Keratinocyte (primary cell): ENCODE results near the gene TTLL6. TPM values are rescaled to one million over a fixed set of nuclear protein-coding genes. Genes with fewer than 3 reads are reported as not detected.

Experiments used
- DNase-seq: peaks from one replicate; pipeline ENCODE4 v3.0.0-alpha.2; 2011; ENCODE audit warnings: low read depth, missing footprints, low spot score
- FAIRE-seq: peaks from 2 replicates; lab custom pipeline; 2011; peaks lifted over from hg19 to GRCh38; lab: Jason Lieb, UNC
- H2AFZ ChIP-seq: 2 replicates; pipeline ENCODE4 v1.6.0; 2012; ENCODE audit warnings: low read length, control low read depth, inconsistent platforms; ENCODE audit not compliant: control insufficient read depth
- H3K27ac ChIP-seq: 2 replicates; pipeline ENCODE4 v1.5.1; 2011; ENCODE audit warnings: low read length; ENCODE audit not compliant: control insufficient read depth, insufficient read depth
- H3K27me3 ChIP-seq: 3 replicates; pipeline ENCODE4 v1.6.0; 2011; ENCODE audit warnings: low read length; ENCODE audit not compliant: control insufficient read depth, insufficient read depth; ENCODE audit errors: extremely low read depth
- H3K36me3 ChIP-seq, 2 experiments: 2 replicates in 1 of 2; 3 replicates in 1 of 2; pipeline ENCODE4 v1.5.1; 2011; ENCODE audit warnings: low read length in 2 of 2, mild to moderate bottlenecking in 1 of 2; ENCODE audit not compliant: control insufficient read depth in 2 of 2, insufficient read depth in 2 of 2; ENCODE audit errors: extremely low read depth in 1 of 2
- H3K4me1 ChIP-seq: 3 replicates; pipeline ENCODE4 v1.5.1; 2011; ENCODE audit warnings: low read length; ENCODE audit not compliant: control insufficient read depth, insufficient read depth; ENCODE audit errors: extremely low read depth
- H3K4me2 ChIP-seq: 3 replicates; pipeline ENCODE4 v1.6.0; 2011; ENCODE audit warnings: low read depth, low read length; ENCODE audit not compliant: control insufficient read depth, insufficient read depth; ENCODE audit errors: extremely low read depth
- H3K4me3 ChIP-seq, 3 experiments: fragments of 200-600 bp in 1 of 3; sonication (generic) in 1 of 3; 2 replicates in 2 of 3; 3 replicates in 1 of 3; pipeline ENCODE4 v1.5.1; 2011 to 2016; ENCODE audit warnings: low read length in 3 of 3, mild to moderate bottlenecking in 3 of 3, control low read depth in 2 of 3, inconsistent platforms in 1 of 3, low read depth in 1 of 3, mixed read lengths in 1 of 3, mixed run types in 1 of 3, moderate library complexity in 1 of 3; ENCODE audit not compliant: control insufficient read depth in 2 of 3, insufficient read depth in 2 of 3; ENCODE audit errors: extremely low read depth in 1 of 3
- H3K79me2 ChIP-seq: 2 replicates; pipeline ENCODE4 v1.6.0; 2012; ENCODE audit warnings: low read length; ENCODE audit not compliant: control insufficient read depth, insufficient read depth
- H3K9ac ChIP-seq: 3 replicates; pipeline ENCODE4 v1.6.0; 2011; ENCODE audit warnings: low read length; ENCODE audit not compliant: control insufficient read depth, insufficient read depth; ENCODE audit errors: extremely low read depth
- H3K9me1 ChIP-seq: 3 replicates; pipeline ENCODE4 v1.6.0; 2011; ENCODE audit warnings: low read length; ENCODE audit not compliant: control insufficient read depth, insufficient read depth; ENCODE audit errors: extremely low read depth
- H3K9me3 ChIP-seq: 2 replicates; pipeline ENCODE4 v1.5.1; 2012; ENCODE audit warnings: low read depth, low read length; ENCODE audit not compliant: control insufficient read depth
- H4K20me1 ChIP-seq: 3 replicates; pipeline ENCODE4 v1.6.0; 2011; ENCODE audit warnings: low read length; ENCODE audit not compliant: control insufficient read depth, insufficient read depth; ENCODE audit errors: extremely low read depth
- EZH2 ChIP-seq: IDR thresholded peaks from one replicate; pipeline ENCODE4 v1.6.1; 2012; ENCODE audit warnings: inconsistent platforms, mild to moderate bottlenecking, low read length, moderate library complexity
- dilution Hi-C: fragments of 300-500 bp; cut with MboI; formaldehyde crosslinking; loops from one replicate; pipeline ENCODE4 v1.7.0; 2020; ENCODE audit warnings: low sequenced_read_pairs; ENCODE audit not compliant: extremely low pct_ligation_motif_present
- polyA plus RNA-seq, 5 experiments: library from polyadenylated mRNA; depleted of rRNA in 3 of 5; stranded (reverse) in 3 of 5; stranded (forward) in 1 of 5; unstranded in 1 of 5; fragments of >200 nt; gene quantifications; 1 replicate in 1 of 5; 2 replicates in 3 of 5; 3 replicates in 1 of 5; pipeline versions ENCODE4 v1.2.1 to v1.2.3, GENCODE V29; 2011 to 2012; ENCODE audit warnings: missing spikeins in 2 of 5, low read depth in 1 of 5, low replicate concordance in 1 of 5
- TF ChIP-seq, protein P1 (sequence below), 3 experiments: IDR thresholded peaks in 1 of 3; conservative IDR thresholded peaks in 1 of 3; optimal IDR thresholded peaks in 1 of 3; 2 replicates in 2 of 3; 3 replicates in 1 of 3; pipeline versions ENCODE3 to v1.5.1; 2011; ENCODE audit warnings: low read length in 3 of 3, mild to moderate bottlenecking in 3 of 3, moderate library complexity in 2 of 3, control low read depth in 1 of 3, inconsistent platforms in 1 of 3; ENCODE audit not compliant: insufficient read depth in 2 of 3; ENCODE audit errors: extremely low read depth in 1 of 3

The TTLL6 gene
- polyA plus RNA-seq, 1 donor (not counting 4 experiments of a cell fraction or from before 2014, with no cell fraction given): not detected

DNA sequence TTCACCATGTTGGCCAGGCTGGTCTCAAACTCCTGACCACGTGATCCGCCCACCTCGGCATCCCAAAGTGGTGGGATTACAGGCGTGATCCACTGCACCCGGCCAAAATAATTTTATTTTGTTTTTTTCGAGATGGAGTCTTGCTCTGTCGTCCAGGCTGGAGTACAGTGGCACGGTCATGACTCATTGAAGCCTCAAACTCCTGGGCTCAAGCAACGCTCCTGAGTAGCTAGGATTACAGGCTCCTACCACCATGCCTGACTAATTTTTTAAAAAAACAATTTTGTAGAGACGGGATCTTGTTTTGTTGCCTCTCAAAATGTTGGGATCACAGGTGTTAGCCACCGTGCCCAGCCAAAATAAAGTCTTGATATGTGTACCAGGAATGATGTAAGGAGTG lies 2.4 kb upstream of the TTLL6 start:
- Histone ChIP-seq H3K4me3 (no peak overlapping the region), H3K9me1 (no peaks in the 10 kb centered on the region), H3K79me2 (no peaks in the 10 kb centered on the region), H3K36me3 (no peaks in the 10 kb centered on the region), H3K9me3 (no peaks in the 10 kb centered on the region), H3K4me1 (peaks cover 9% of the 10 kb centered on the region), H3K27me3 (peaks cover 38% of the 10 kb centered on the region), H3K27ac (no peak overlapping the region), H3K4me2 (no peak overlapping the region), H4K20me1 (no peaks in the 10 kb centered on the region), H2AFZ (no peak overlapping the region), H3K9ac (no peak overlapping the region)
- DNase-seq: no peak
- TF ChIP-seq EZH2: no peak
- TF ChIP-seq, protein P1, sequence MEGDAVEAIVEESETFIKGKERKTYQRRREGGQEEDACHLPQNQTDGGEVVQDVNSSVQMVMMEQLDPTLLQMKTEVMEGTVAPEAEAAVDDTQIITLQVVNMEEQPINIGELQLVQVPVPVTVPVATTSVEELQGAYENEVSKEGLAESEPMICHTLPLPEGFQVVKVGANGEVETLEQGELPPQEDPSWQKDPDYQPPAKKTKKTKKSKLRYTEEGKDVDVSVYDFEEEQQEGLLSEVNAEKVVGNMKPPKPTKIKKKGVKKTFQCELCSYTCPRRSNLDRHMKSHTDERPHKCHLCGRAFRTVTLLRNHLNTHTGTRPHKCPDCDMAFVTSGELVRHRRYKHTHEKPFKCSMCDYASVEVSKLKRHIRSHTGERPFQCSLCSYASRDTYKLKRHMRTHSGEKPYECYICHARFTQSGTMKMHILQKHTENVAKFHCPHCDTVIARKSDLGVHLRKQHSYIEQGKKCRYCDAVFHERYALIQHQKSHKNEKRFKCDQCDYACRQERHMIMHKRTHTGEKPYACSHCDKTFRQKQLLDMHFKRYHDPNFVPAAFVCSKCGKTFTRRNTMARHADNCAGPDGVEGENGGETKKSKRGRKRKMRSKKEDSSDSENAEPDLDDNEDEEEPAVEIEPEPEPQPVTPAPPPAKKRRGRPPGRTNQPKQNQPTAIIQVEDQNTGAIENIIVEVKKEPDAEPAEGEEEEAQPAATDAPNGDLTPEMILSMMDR (optimal IDR thresholded peaks at IDR 0.05 in 1 of 3, IDR thresholded peaks at IDR 0.05 in 1 of 3, conservative IDR thresholded peaks at IDR 0.05 in 1 of 3; ENCODE audit: extremely low read depth in 1 of 3, insufficient read depth in 2 of 3, low read length in 3 of 3): no peak
- dilution Hi-C loops: loop anchor here (10.0 kb wide), 1 partner anchor 65 kb away; no protein-coding TSS in a partner anchor
- no peak for FAIRE-seq

DNA sequence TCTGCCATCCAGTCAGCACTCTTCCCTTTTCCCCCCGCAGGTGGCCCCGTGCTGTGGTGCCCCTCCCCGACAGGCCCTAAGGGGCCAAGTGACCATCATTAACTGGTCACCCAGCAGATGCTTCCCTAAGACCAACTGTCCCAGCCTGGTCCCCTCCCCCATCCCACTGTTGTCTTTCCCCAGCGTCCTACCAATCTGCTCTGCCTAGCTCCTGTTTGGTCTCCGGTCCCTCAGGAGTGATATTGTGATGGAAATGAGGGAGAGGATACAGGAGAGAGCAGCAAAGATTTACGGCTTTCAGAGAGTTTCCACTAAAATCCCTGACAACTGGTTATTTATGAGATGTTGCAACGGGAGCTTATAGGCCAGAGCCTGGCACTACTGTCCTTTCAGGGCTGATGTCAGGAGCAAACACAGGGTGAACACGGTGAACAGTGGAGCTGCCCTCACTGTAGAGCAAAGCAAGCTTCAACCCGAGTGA lies 1.4 kb upstream of the TTLL6 start:
- no peaks in the 10 kb centered on the region for H3K36me3 ChIP-seq
- no peak overlapping the region for H2AFZ ChIP-seq
- DNase-seq (no peak), FAIRE-seq (no peak)
- H3K27ac ChIP-seq: no peak overlapping the region
- H3K9me1 ChIP-seq: no peaks in the 10 kb centered on the region
- H3K27me3 ChIP-seq: peaks cover 41% of the 10 kb centered on the region
- H3K9me3 ChIP-seq: no peaks in the 10 kb centered on the region
- H3K79me2 ChIP-seq: no peaks in the 10 kb centered on the region
- peaks cover 9% of the 10 kb centered on the region for H3K4me1 ChIP-seq
- TF ChIP-seq, protein P1 (optimal IDR thresholded peaks at IDR 0.05 in 1 of 3, IDR thresholded peaks at IDR 0.05 in 1 of 3, conservative IDR thresholded peaks at IDR 0.05 in 1 of 3; ENCODE audit: extremely low read depth in 1 of 3, insufficient read depth in 2 of 3, low read length in 3 of 3): no peak
- no peak for TF ChIP-seq EZH2
- H3K9ac ChIP-seq: no peak overlapping the region
- no peak overlapping the region for H3K4me3 ChIP-seq
- H3K4me2 ChIP-seq: no peak overlapping the region
- dilution Hi-C loops: loop anchor here (10.0 kb wide), 1 partner anchor 66 kb away; no protein-coding TSS in a partner anchor
- H4K20me1 ChIP-seq: no peaks in the 10 kb centered on the region
